ENCODE data around the gene PLCG1. TPM values are rescaled to one million over a fixed set of nuclear protein-coding genes. Genes with fewer than 3 reads are reported as not detected.

PLCG1 gene
- total and polyA plus RNA-seq, 9 of the 15 experiments (the other 6 are each of a cell fraction or from before 2014, with no cell fraction given): 1.7 to 67.0 (median 34.8) TPM

- TF ChIP-seq ZFX (CRISPR knock-in tag; IDR thresholded peaks at IDR 0.05): no peak
- TF ChIP-seq SREBF2 (CRISPR knock-in tag; IDR thresholded peaks at IDR 0.05): no peak
- TF ChIP-seq NCOA1 (IDR thresholded peaks at IDR 0.05; ENCODE audit: low read depth): no peak
- no peak for TF ChIP-seq MCM5 (IDR thresholded peaks at IDR 0.05; ENCODE audit: low read depth)
- TF ChIP-seq CEBPB (tag; IDR thresholded peaks at IDR 0.05): no peak
- TF ChIP-seq, protein P1, sequence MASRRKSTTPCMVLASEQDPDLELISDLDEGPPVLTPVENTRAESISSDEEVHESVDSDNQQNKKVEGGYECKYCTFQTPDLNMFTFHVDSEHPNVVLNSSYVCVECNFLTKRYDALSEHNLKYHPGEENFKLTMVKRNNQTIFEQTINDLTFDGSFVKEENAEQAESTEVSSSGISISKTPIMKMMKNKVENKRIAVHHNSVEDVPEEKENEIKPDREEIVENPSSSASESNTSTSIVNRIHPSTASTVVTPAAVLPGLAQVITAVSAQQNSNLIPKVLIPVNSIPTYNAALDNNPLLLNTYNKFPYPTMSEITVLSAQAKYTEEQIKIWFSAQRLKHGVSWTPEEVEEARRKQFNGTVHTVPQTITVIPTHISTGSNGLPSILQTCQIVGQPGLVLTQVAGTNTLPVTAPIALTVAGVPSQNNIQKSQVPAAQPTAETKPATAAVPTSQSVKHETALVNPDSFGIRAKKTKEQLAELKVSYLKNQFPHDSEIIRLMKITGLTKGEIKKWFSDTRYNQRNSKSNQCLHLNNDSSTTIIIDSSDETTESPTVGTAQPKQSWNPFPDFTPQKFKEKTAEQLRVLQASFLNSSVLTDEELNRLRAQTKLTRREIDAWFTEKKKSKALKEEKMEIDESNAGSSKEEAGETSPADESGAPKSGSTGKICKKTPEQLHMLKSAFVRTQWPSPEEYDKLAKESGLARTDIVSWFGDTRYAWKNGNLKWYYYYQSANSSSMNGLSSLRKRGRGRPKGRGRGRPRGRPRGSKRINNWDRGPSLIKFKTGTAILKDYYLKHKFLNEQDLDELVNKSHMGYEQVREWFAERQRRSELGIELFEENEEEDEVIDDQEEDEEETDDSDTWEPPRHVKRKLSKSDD (conservative IDR thresholded peaks at IDR 0.05; ENCODE audit: low read length): no peak
- TF ChIP-seq ZZZ3 (IDR thresholded peaks at IDR 0.05): no peak
- no peak for TF ChIP-seq ZFPM2 (CRISPR knock-in tag; IDR thresholded peaks at IDR 0.05)
- TF ChIP-seq, protein P2, sequence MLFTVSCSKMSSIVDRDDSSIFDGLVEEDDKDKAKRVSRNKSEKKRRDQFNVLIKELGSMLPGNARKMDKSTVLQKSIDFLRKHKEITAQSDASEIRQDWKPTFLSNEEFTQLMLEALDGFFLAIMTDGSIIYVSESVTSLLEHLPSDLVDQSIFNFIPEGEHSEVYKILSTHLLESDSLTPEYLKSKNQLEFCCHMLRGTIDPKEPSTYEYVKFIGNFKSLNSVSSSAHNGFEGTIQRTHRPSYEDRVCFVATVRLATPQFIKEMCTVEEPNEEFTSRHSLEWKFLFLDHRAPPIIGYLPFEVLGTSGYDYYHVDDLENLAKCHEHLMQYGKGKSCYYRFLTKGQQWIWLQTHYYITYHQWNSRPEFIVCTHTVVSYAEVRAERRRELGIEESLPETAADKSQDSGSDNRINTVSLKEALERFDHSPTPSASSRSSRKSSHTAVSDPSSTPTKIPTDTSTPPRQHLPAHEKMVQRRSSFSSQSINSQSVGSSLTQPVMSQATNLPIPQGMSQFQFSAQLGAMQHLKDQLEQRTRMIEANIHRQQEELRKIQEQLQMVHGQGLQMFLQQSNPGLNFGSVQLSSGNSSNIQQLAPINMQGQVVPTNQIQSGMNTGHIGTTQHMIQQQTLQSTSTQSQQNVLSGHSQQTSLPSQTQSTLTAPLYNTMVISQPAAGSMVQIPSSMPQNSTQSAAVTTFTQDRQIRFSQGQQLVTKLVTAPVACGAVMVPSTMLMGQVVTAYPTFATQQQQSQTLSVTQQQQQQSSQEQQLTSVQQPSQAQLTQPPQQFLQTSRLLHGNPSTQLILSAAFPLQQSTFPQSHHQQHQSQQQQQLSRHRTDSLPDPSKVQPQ (CRISPR knock-in tag; IDR thresholded peaks at IDR 0.05; ENCODE audit: borderline replicate concordance): no peak
- no peak for TF ChIP-seq STAT5B (CRISPR knock-in tag; IDR thresholded peaks at IDR 0.05)
- no peak for TF ChIP-seq TFAM (CRISPR knock-in tag; conservative IDR thresholded peaks at IDR 0.05)
- no peak for TF ChIP-seq PHF8 (IDR thresholded peaks at IDR 0.05; ENCODE audit: borderline replicate concordance, low read length)
- TF ChIP-seq ZNF253 (CRISPR knock-in tag; conservative IDR thresholded peaks at IDR 0.05): no peak
- no peak for TF ChIP-seq HNRNPK (IDR thresholded peaks at IDR 0.05; ENCODE audit: low read depth, low read length, poor library complexity, severe bottlenecking)
- TF ChIP-seq CREB3L1 (IDR thresholded peaks at IDR 0.05; ENCODE audit: borderline replicate concordance, low read depth): no peak
- no peak for TF ChIP-seq NFYB (IDR thresholded peaks at IDR 0.05; ENCODE audit: extremely low read depth, insufficient read length)
- no peak for TF ChIP-seq MAX (CRISPR knock-in tag; IDR thresholded peaks at IDR 0.05)
- peak; percentile 60 for TF ChIP-seq SMC3 (conservative IDR thresholded peaks at IDR 0.05; ENCODE audit: insufficient read depth, low read depth, low read length)
- TF ChIP-seq ZNF764 (CRISPR knock-in tag; IDR thresholded peaks at IDR 0.05; ENCODE audit: low read depth): no peak
These were observed 2.0 kb upstream of the PLCG1 start (continued) for GRCh38 chr20:41135187-41135887.
